ENCODE results near the gene CNTNAP2.

- TF ChIP-seq EZH2 (IDR thresholded peaks at IDR 0.05; ENCODE audit: insufficient read depth, poor library complexity, severe bottlenecking): no peak
- no peak for TF ChIP-seq EZH2phosphoT487 (IDR thresholded peaks at IDR 0.05; ENCODE audit: insufficient read depth, low read depth)
Observed at GRCh38 chr7:147636553-147636952, 1520.0 kb downstream of the CNTNAP2 start.

Data from GM23248 (cell line).